ENCODE results near the gene VSIG2. TPM values are rescaled to one million over a fixed set of nuclear protein-coding genes. Genes with fewer than 3 reads are reported as not detected.

Gene VSIG2
- total RNA-seq, 1 experiment from 2014 or later: not detected

DNA sequence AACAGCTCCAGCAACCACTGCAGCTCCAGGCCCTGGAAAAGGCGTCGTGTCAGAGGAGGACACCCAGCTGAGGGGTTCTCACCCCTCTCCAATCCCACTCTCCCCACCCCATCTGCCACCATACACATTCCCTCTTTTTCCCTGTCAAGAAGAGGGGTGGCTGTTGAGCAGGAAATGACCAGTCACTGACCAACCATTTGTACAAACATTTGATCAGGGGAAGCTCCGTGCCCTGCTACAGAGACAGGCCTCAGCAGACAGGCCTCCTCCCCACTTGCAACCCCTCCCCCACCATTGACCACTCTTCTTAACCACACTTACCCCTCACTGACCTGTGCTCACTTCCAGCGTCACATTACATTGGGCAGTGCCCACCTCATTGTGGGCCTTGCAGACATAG is 2.3 kb upstream of the VSIG2 start:
- in situ Hi-C loops (cut with HindIII; ENCODE audit: low pct_unique_long_range_greater_than_20kb, low sequenced_read_pairs): no loop called here
- no peak for DNase-seq (ENCODE audit: low read depth)

DNA sequence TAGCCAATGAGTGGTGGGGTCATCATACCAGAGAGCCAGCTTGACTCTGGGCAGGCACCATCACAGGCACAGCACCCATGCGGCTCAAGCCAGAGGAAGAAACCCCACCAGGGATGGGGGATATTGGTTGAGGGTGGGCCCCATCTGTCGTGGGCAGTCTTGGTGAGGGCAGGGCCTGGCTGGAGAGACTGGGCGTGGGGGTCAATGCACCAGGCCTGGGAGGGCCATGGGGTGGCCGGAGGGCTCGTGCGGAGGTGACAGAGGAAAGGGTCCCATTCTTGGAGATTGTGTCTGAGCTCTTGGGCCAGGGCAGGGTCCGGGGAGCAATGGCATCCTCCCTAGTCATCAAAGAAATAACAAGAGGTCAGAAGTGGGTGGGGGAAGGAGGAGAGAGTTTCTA is 1.6 kb upstream of the VSIG2 start:
- DNase-seq (ENCODE audit: low read depth): no peak
- in situ Hi-C loops (cut with HindIII; ENCODE audit: low pct_unique_long_range_greater_than_20kb, low sequenced_read_pairs): no loop called here

GRCh38 chr11:124753205-124753604 is 1.1 kb upstream of the VSIG2 start:
- in situ Hi-C loops (cut with HindIII; ENCODE audit: low pct_unique_long_range_greater_than_20kb, low sequenced_read_pairs): no loop called here
- no peak for DNase-seq (ENCODE audit: low read depth)

- no peak for DNase-seq (ENCODE audit: low read depth)
- in situ Hi-C loops (cut with HindIII; ENCODE audit: low pct_unique_long_range_greater_than_20kb, low sequenced_read_pairs): no loop called here
These were observed 532 bp upstream of the VSIG2 start for GRCh38 chr11:124752471-124753102.

- in situ Hi-C loops (cut with HindIII; ENCODE audit: low pct_unique_long_range_greater_than_20kb, low sequenced_read_pairs): no loop called here
- no peak for DNase-seq (ENCODE audit: low read depth)
These were observed 689 bp downstream of the VSIG2 start for GRCh38 chr11:124751391-124751740.

DNA sequence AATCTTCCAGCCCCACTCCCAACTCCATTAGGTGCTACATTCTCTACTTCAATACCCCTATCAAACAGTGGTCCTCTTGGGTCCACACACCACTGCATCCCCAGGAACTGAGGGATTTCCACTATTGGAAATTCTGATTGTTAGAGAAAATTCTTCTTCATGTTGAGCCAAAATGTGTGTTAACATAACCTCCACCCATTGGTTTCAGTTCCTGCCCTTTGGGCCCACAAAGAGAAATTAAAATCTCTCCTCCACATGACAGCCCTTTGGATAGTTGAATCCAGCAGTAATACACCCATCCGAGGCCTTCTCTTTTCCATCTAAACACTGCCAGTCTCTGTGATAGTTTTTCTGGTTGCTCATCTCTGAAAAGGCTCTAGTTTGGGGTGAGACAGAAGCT is 2.1 kb downstream of the VSIG2 start:
- in situ Hi-C loops (cut with HindIII; ENCODE audit: low pct_unique_long_range_greater_than_20kb, low sequenced_read_pairs): no loop called here
- no peak for DNase-seq (ENCODE audit: low read depth)

DNA sequence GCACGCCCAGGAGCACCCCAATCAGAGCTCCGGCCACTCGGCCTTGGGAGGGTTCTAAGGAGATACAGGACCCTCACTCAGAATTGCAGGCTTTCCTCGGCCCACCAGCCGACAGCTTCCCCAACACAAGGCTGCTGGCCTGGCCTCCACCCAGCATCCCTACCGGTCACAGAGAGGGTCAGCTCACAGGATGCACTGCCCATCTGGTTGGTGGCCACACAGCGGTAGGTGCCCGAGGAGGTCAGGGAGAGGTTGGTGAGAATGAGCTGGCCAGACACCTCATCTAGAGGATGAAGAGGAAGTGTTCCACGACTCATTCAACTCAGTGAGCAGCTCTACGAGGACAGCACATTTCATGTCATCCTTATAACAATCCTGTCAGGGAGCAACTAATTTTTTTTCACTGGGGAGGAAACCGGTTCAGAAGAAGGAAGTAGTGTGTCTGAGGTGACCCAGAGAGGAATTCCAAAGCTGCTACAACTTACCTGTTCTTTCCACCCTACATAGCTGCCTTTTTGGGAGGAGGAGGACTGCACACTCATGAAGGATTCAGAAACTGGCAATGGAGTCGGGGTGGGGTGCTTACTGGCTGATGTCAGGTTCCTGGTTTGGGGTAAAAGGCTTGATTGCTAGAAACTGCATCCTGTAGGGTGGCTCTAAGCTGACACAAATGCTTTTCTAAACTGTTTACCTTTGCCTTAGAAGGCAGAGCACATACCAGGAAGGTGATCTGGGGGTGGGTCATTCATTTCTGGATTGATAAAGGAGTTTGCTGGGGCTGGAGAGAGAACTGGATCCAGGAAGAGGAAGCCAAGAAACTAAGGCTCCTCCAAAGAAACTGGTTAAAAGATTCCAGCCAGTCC is 3.3 kb downstream of the VSIG2 start:
- in situ Hi-C loops (cut with HindIII; ENCODE audit: low pct_unique_long_range_greater_than_20kb, low sequenced_read_pairs): no loop called here
- no peak for DNase-seq (ENCODE audit: low read depth)

- DNase-seq (ENCODE audit: low read depth): no peak
- in situ Hi-C loops (cut with HindIII; ENCODE audit: low pct_unique_long_range_greater_than_20kb, low sequenced_read_pairs): no loop called here
These were observed 4.0 kb downstream of the VSIG2 start for GRCh38 chr11:124748100-124748418.

DNA sequence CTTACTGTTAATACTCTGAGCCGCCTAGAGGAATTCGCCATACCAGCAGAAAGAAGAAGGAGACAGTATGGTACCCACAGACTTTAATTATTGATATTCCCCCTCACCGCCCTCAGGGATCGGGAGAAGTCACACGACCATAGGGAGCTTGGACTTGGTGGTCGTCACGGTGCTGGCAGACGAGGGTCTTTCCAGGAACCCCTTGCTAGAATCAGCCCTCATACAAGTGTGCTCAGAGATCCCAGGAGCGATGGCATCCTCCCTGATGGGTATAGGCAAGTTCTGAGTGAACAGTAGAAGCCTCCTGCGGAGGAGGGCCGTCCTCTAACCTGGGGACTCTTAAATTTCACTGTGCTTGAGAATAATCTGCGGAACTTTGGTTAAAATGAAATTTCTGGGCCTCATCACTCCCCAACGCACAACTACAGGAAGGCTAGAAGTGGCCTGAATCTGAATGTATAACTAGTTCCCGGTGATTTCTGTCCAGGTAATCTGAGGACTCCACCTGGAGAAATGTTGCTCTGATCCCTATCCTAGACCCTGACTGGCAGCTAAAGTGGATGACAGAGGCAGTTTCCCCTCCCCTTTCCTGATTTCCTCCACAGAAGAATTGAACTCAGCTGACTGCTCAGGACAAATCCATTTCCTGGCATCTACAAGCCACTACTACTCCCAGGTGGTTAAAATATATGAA is 4.5 kb downstream of the VSIG2 start:
- in situ Hi-C loops (cut with HindIII; ENCODE audit: low pct_unique_long_range_greater_than_20kb, low sequenced_read_pairs): no loop called here
- no peak for DNase-seq (ENCODE audit: low read depth)

DNA sequence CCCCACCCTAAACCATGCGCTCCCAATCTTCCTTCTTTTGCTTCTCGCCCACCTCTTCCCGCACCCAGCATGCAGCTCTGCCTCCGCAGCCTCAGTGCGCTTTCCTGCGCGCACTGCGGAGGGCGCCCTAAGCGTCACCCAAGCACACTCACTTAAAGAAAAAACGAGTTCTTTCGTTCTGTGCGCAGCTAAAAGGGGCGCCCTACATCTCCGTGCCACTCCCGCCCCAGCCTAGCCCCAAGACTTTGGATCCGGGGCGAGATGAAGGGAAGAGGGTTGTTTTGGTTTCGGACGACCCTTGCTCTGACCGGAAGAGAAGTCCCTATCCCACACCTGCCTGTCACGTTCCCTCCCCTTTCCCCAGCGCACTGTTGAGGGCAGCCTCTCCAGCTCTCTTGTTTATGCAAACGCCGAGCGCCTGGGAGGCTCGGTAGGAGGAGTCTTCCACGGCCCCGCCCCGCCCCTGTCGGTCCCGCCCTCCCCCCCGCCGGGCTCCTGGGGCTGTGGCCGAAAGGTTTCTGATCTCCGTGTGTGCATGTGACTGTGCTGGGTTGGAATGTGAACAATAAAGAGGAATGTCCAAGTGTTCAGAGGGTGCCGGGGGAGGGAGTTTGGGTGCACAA is 5.3 kb downstream of the VSIG2 start:
- in situ Hi-C loops (cut with HindIII; ENCODE audit: low pct_unique_long_range_greater_than_20kb, low sequenced_read_pairs): no loop called here
- peak; percentile 77 for DNase-seq (ENCODE audit: low read depth)

- in situ Hi-C loops (cut with HindIII; ENCODE audit: low pct_unique_long_range_greater_than_20kb, low sequenced_read_pairs): no loop called here
- no peak for DNase-seq (ENCODE audit: low read depth)
These were observed 6.0 kb downstream of the VSIG2 start for GRCh38 chr11:124745835-124746620.

DNA sequence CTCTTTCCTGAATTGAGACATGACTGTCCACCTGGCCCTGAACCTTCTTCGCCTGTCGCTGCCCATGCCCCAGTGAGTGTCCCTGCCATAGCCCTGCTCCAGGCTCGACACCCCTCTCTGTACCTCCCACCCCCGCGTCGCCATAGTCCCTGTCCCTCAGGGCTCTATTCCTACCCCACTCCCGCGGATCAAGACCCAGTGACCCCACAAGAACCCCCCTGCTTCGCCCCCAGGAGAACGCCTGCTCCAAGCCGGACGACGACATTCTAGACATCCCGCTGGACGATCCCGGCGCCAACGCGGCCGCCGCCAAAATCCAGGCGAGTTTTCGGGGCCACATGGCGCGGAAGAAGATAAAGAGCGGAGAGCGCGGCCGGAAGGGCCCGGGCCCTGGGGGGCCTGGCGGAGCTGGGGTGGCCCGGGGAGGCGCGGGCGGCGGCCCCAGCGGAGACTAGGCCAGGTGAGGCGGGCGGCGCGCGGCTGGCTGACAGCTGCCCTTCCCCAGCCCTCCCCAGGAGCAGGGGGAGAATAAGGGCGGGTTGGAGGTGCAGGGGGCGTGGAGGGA is 6.7 kb downstream of the VSIG2 start:
- DNase-seq (ENCODE audit: low read depth): no peak
- in situ Hi-C loops (cut with HindIII; ENCODE audit: low pct_unique_long_range_greater_than_20kb, low sequenced_read_pairs): no loop called here

GRCh38 chr11:124743050-124743449 is 9.0 kb downstream of the VSIG2 start:
- DNase-seq (ENCODE audit: low read depth): no peak
- in situ Hi-C loops (cut with HindIII; ENCODE audit: low pct_unique_long_range_greater_than_20kb, low sequenced_read_pairs): no loop called here

DNA sequence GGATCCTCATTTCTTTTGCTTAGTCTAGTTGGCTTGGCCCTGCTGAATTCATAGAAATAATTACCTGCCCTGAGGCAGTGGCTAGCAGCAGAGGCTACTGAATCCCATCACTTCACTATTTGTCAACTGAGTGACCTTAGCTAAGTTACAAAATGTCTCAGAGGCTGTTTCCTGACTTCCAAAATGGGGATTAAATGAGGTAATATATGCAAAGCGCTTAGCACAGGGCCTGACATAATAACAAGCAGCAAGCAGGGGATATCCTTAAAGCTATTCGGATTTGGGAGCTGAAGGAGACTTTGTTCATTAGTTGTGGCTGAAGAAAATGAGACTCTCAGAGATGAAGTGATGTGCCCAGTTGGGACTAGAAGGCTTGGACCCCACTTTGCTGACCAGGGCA is 9.5 kb downstream of the VSIG2 start:
- in situ Hi-C loops (cut with HindIII; ENCODE audit: low pct_unique_long_range_greater_than_20kb, low sequenced_read_pairs): no loop called here
- DNase-seq (ENCODE audit: low read depth): no peak

DNA sequence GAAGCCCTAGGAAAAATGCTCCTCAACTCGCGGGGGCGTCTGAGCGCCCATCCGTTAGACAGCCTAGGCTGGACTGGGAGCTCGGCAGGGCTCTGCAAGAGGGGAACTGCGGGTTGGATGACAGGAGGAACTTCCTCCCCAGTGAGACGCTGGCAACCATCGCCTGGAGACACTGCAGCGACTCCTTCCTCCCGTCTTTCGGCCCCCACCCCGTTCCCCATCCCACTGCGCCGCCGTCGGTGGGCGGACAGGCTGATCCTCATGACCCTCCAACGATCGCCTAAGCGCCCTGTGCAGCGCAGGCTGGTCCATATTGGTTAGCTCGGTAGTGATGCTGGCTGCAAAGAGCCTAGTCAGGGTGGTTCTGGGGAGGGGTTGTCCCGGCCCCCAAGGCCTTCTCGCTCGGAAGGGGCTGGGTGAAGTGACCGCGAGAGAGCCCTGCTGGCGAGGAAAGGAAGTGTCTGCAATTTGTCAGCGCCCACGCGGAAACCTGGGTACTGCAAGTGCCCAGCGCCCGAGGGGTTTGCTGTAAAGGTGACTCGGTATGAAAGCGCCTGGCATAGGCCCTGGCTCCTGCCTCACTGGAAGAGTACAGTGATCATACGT is 11.7 kb downstream of the VSIG2 start:
- DNase-seq (ENCODE audit: low read depth): peak; percentile 25

DNA sequence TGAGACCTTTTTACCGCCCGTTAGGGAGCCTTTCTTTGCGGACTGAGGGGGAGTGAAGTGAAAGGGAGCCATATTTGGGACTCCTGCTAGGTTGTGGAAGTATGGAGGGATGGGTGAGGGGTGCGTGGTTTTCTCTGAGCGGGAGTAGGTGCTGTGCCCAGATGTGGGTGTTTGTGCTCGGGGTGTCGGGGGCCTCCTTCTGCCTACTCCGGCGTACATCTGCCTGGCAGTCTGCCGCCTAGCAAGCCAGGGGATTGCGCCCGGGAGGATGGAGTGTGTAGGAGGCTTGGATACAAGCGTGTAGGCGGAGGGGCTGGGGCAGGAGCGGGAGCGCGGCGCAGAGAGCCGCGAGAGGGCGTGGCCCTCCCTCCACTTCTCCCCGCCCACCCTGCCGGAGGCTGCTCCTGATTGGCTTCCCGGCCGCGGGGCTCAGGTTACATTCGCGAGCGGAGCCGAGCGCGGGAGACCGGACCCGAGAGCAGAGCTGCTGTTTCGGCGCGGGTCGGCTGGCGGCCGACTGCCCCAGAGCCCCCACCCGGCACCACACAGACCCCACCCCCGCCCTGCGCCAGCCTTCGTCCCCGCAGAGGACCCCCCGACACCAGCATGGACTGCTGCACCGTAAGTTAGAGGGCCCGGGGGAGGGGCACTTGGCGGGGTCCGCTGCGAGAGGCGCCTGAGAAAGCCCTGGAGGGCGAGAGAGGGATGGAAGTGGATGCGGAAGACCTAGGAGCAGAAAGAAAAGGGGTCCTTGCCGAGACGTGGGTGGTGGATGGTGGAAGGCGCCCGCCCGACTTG is 12.4 kb downstream of the VSIG2 start, which contains the start of gene NRGN:
Gene NRGN, plus strand, starts transcription at position 464 of the 798 bp plus-strand sequence. Its CDS starts 143 bp downstream, at position 607.
- peak; percentile 74 for DNase-seq (ENCODE audit: low read depth)
- in situ Hi-C loops (cut with HindIII; ENCODE audit: low pct_unique_long_range_greater_than_20kb, low sequenced_read_pairs): no loop called here

More for the DNA sequence above, 11.7 kb downstream of the VSIG2 start:
- in situ Hi-C loops (cut with HindIII; ENCODE audit: low pct_unique_long_range_greater_than_20kb, low sequenced_read_pairs): no loop called here
